ENCODE data around the gene TK1.

The TK1 gene

DNA sequence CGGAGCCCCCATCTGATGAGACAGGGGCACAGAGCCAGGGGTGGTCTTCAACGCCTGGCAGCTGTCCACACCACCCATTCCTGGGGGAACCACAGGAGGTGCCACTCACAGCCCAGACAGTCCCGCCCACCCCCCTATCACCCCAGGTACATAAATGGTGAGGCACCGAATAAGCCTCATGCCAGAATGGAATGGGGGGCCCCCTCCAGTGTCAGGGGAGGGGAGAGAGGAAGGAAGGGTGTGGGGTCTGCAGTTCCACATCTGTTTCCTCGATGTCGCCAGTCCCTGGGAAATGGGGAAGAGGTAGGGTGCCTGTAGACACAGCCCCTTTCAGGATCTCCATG is 60.0 kb downstream of the TK1 start:
- no peak overlapping the region for H3K4me3 ChIP-seq (ENCODE audit: low read depth, low read length)
- peaks cover 24% of the 10 kb centered on the region for H3K4me1 ChIP-seq
- no peaks in the 10 kb centered on the region; the same call in 1 of the 2 replicates for H3K36me3 ChIP-seq
- H3K9me3 ChIP-seq, result no peaks in the 10 kb centered on the region
- 0 out of 2 replicates have a peak, but pooled peaks cover 4% of the 10 kb centered on the region for H3K27me3 ChIP-seq
- TF ChIP-seq, protein P1, sequence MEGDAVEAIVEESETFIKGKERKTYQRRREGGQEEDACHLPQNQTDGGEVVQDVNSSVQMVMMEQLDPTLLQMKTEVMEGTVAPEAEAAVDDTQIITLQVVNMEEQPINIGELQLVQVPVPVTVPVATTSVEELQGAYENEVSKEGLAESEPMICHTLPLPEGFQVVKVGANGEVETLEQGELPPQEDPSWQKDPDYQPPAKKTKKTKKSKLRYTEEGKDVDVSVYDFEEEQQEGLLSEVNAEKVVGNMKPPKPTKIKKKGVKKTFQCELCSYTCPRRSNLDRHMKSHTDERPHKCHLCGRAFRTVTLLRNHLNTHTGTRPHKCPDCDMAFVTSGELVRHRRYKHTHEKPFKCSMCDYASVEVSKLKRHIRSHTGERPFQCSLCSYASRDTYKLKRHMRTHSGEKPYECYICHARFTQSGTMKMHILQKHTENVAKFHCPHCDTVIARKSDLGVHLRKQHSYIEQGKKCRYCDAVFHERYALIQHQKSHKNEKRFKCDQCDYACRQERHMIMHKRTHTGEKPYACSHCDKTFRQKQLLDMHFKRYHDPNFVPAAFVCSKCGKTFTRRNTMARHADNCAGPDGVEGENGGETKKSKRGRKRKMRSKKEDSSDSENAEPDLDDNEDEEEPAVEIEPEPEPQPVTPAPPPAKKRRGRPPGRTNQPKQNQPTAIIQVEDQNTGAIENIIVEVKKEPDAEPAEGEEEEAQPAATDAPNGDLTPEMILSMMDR (IDR thresholded peaks at IDR 0.05; ENCODE audit: low read depth, low read length), result no peak
- no peak for DNase-seq

DNA sequence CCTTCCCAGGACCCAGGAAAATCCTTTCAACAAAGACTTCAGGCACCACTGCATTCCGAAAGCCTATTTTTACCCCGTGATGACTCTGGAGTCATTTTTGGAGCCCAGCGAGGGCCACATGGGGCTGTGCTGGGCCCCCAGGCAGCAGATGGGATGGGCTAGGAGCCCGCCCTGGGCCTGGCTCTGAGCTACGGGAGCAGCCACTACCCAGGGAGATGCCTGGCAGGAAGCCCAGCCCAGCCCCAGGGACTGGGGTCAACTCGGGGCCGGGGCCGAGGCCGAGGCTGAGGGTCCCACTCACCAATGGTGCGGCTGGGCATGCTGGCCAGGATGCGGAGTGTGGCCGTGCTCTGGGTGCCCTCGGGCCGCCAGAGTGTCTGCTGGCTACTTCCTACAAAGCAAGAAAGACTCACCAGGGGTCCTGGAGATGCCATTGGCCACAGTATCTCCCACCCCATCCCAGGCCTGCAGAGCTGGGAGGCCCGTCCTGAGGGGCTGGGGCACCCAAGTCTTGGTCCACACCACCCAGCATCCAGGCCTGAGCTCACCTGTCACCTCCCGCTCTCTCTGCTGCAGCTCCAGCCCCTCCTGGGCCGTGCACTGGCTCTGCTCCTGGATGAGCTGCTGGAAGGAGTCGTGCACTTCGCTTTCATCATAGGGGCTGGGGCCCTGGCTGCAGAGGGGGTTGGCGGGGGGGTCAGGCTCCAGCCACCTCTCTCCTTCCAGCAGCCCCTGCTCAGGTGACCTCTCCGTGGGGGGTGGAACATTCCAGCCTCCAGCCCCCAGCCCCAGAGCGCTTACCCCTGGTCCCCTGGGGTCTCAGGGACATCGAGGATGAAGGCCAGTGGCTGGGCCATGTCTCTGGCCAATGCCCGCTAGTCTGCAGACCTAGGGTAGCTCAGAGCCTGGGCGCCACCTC is 60.6 kb downstream of the TK1 start:
- peak; percentile 82 for DNase-seq
- H3K27me3 ChIP-seq, result 0 out of 2 replicates have a peak, but pooled peaks cover under 1% of the 10 kb centered on the region
- no peaks in the 10 kb centered on the region; the same call in 1 of the 2 replicates for H3K36me3 ChIP-seq
- H3K9me3 ChIP-seq, result no peaks in the 10 kb centered on the region
- peak overlapping the region; percentile 16; the same call in 1 of the 2 replicates for H3K4me3 ChIP-seq (ENCODE audit: low read depth, low read length)
- H3K4me1 ChIP-seq, result peaks cover 24% of the 10 kb centered on the region
- TF ChIP-seq, protein P1 (IDR thresholded peaks at IDR 0.05; ENCODE audit: low read depth, low read length), result no peak

DNA sequence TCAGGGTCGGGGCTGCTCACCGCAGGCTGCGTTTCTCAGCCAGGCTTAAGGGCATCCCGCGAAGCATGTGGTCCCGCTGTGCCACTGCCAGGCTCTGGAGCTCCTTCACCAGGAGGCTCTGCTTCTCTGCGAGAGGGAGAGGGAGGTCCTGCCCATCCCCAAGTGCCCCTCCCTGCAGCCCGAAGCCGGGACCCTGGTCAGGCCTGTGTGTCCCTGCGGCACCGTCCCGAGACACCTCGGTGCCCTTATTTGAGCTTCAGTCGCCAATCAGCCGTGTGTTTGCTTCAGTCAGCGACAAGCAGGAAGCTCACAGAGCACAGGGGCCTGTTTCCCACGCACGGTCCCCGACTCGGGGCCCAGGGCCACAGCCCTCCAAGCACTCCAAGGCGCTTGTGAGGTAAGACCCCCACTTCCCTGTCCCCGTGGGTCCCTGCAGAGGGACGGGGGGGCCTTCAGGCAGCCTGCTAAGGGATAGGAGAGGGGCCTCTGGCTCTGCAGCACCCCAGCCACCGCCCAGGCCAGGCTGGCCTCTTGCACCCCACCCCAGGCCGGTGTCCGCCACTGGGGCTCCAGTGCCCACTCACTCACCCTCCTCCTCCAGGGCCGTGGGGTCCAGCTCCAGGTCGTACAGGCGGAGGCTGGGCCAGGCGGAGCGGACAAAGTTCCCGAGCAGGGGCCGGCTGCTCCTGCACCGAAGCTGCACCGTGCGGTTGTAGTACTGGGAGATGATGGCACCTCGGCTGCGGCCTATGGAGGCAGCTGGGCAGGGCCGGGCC is 61.5 kb downstream of the TK1 start:
- DNase-seq, result no peak
- Histone ChIP-seq H3K9me3 (no peaks in the 10 kb centered on the region), H3K4me3 (ENCODE audit: low read depth, low read length) (peak overlapping the region; percentile 16; the same call in 1 of the 2 replicates), H3K36me3 (no peaks in the 10 kb centered on the region; the same call in 1 of the 2 replicates), H3K27me3 (no peaks in the 10 kb centered on the region), H3K4me1 (peaks cover 24% of the 10 kb centered on the region)
- TF ChIP-seq, protein P1 (IDR thresholded peaks at IDR 0.05; ENCODE audit: low read depth, low read length), result no peak

DNA sequence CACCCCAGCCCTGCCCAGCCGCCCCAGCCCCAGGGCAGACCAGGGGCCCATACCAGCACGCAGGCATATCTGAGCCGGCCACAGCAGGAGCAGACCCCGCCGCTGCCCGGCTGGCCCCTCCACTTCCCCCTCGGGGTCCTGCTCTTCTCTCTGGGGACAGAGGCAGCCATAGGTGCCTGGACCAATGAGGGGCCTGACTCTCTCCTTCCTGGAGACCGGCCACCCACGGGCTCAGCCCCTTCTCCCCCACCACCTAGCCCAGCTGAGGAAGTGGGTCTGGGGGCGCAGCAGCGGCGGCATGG is 62.1 kb downstream of the TK1 start:
- H3K36me3 ChIP-seq, result no peaks in the 10 kb centered on the region; the same call in 1 of the 2 replicates
- H3K4me1 ChIP-seq, result peaks cover 24% of the 10 kb centered on the region
- H3K27me3 ChIP-seq, result no peaks in the 10 kb centered on the region
- TF ChIP-seq, protein P1 (IDR thresholded peaks at IDR 0.05; ENCODE audit: low read depth, low read length), result no peak
- H3K9me3 ChIP-seq, result no peaks in the 10 kb centered on the region
- no peak for DNase-seq
- H3K4me3 ChIP-seq (ENCODE audit: low read depth, low read length), result no peak overlapping the region

All from BE2C (cell line).